Smooth muscle cell (in vitro differentiated cells): Measurements from ENCODE around the gene SRSF6. TPM values are rescaled to one million over a fixed set of nuclear protein-coding genes. Genes with fewer than 3 reads are reported as not detected.

Source experiments
- DNase-seq: peaks from one replicate; lab custom pipeline; 2025; ENCODE audit not compliant: unreplicated experiment; lab: John Stamatoyannopoulos, UW
- H2AFZ ChIP-seq: fragments of 200-600 bp; sonication (generic); 2 replicates; pipeline ENCODE4 v1.6.0; 2016; ENCODE audit warnings: antibody characterized with exemption, low read depth, mild to moderate bottlenecking
- H3F3A ChIP-seq: fragments of 200-600 bp; sonication (generic); 2 replicates; pipeline ENCODE4 v1.6.0; 2017; ENCODE audit warnings: antibody characterized with exemption, low read depth
- H3K27ac ChIP-seq: fragments of 200-600 bp; sonication (generic); 2 replicates; pipeline ENCODE4 v1.5.1; 2016; ENCODE audit warnings: low read depth, mild to moderate bottlenecking
- H3K27me3 ChIP-seq: fragments of 200-600 bp; sonication (generic); 2 replicates; pipeline ENCODE4 v1.6.1; 2016; ENCODE audit warnings: low read depth, mild to moderate bottlenecking
- H3K36me3 ChIP-seq: fragments of 200-600 bp; sonication (generic); 2 replicates; pipeline ENCODE4 v1.5.1; 2016; ENCODE audit warnings: low read depth
- H3K4me1 ChIP-seq: fragments of 200-600 bp; sonication (generic); 2 replicates; pipeline ENCODE4 v1.5.1; 2016; ENCODE audit warnings: low read depth
- H3K4me2 ChIP-seq: fragments of 200-600 bp; sonication (generic); 2 replicates; pipeline ENCODE4 v1.6.0; 2016; ENCODE audit warnings: mild to moderate bottlenecking
- H3K4me3 ChIP-seq: fragments of 200-600 bp; sonication (generic); 2 replicates; pipeline ENCODE4 v1.5.1; 2016; ENCODE audit warnings: mild to moderate bottlenecking
- H3K79me2 ChIP-seq: fragments of 200-600 bp; sonication (generic); 2 replicates; pipeline ENCODE4 v1.6.0; 2016; ENCODE audit warnings: low read depth, mild to moderate bottlenecking
- H3K9ac ChIP-seq: fragments of 200-600 bp; sonication (generic); 2 replicates; pipeline ENCODE4 v1.6.0; 2016; ENCODE audit warnings: low read depth
- H3K9me3 ChIP-seq: fragments of 200-600 bp; sonication (generic); replicated peaks from 2 replicates; pipeline ENCODE4 v1.5.1; 2016; ENCODE audit warnings: low read depth
- H4K20me1 ChIP-seq: fragments of 200-600 bp; sonication (generic); 2 replicates; pipeline ENCODE4 v1.6.0; 2016; ENCODE audit warnings: low read depth
- WGBS: methylation state at CpG from one replicate; pipeline ENCODE4 v1.1.7; 2016; ENCODE audit warnings: low lambda C conversion rate; 5-methylcytosine and 5-hydroxymethylcytosine counted together
- polyA plus RNA-seq: library from polyadenylated mRNA; unstranded; fragments of >200 nt; fragmentation: Nextera tagmentation; extraction: Ambion mirVana; gene quantifications from 2 replicates; pipeline ENCODE4 v1.2.1, GENCODE V29; 2016
- total RNA-seq: library from RNA; depleted of rRNA; stranded (reverse); fragments of >200 nt; gene quantifications from 2 replicates; pipeline ENCODE4 v1.2.3, GENCODE V29; 2014
- TF ChIP-seq, protein P1 (sequence below): fragments of 200-600 bp; sonication (generic); IDR thresholded peaks from 2 replicates; pipeline ENCODE4 v1.5.1; 2017; ENCODE audit warnings: borderline replicate concordance, mild to moderate bottlenecking, antibody characterized with exemption; ENCODE audit not compliant: insufficient read depth, poor library complexity, severe bottlenecking

Gene SRSF6
- total and polyA plus RNA-seq, 2 experiments from 2014 or later, result 25.1 to 85.0 TPM

DNA sequence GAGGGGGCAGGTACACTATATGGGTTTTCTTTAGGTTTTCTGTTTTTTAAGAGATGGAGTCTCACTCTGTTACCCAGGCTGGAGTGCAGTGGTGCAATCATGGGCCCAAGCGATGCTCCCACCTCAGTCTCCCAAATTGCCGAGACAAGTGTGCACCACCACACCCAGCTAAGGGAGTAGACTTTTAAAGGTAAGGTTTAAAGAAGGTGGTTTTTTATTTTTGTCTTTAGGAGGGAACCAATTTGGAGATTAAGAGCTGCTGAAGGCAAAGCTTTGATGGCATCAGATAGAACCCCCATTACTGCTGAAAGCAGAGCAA, 7.9 kb downstream of the SRSF6 start:
- H4K20me1 ChIP-seq, result peaks cover 98% of the 10 kb centered on the region
- H3F3A ChIP-seq, result peaks cover 36% of the 10 kb centered on the region
- peaks cover 23% of the 10 kb centered on the region for H3K36me3 ChIP-seq
- 100% methylated on average over 2 of the region's 2 CpGs for WGBS
- TF ChIP-seq, protein P1, sequence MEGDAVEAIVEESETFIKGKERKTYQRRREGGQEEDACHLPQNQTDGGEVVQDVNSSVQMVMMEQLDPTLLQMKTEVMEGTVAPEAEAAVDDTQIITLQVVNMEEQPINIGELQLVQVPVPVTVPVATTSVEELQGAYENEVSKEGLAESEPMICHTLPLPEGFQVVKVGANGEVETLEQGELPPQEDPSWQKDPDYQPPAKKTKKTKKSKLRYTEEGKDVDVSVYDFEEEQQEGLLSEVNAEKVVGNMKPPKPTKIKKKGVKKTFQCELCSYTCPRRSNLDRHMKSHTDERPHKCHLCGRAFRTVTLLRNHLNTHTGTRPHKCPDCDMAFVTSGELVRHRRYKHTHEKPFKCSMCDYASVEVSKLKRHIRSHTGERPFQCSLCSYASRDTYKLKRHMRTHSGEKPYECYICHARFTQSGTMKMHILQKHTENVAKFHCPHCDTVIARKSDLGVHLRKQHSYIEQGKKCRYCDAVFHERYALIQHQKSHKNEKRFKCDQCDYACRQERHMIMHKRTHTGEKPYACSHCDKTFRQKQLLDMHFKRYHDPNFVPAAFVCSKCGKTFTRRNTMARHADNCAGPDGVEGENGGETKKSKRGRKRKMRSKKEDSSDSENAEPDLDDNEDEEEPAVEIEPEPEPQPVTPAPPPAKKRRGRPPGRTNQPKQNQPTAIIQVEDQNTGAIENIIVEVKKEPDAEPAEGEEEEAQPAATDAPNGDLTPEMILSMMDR, result no peak
- H3K4me3 ChIP-seq, result no peak overlapping the region
- H3K79me2 ChIP-seq, result peaks cover 35% of the 10 kb centered on the region
- peaks cover 4% of the 10 kb centered on the region for H3K4me1 ChIP-seq
- DNase-seq, result no peak
- no peak overlapping the region for H3K27ac ChIP-seq
- no peaks in the 10 kb centered on the region for H3K27me3 ChIP-seq
- H2AFZ ChIP-seq, result no peak overlapping the region
- H3K4me2 ChIP-seq, result no peak overlapping the region
- H3K9ac ChIP-seq, result no peak overlapping the region
- no peaks in the 10 kb centered on the region for H3K9me3 ChIP-seq

- H4K20me1 ChIP-seq, result peaks cover 94% of the 10 kb centered on the region
- no peaks in the 10 kb centered on the region for H3K4me1 ChIP-seq
- H3F3A ChIP-seq, result peaks cover 32% of the 10 kb centered on the region
- H3K27ac ChIP-seq, result no peak overlapping the region
- peaks cover 16% of the 10 kb centered on the region for H3K79me2 ChIP-seq
- TF ChIP-seq, protein P1, result no peak
- no peaks in the 10 kb centered on the region for H3K9me3 ChIP-seq
- H3K27me3 ChIP-seq, result no peaks in the 10 kb centered on the region
- no peak overlapping the region for H3K4me3 ChIP-seq
- WGBS, result 97% methylated on average over 1 of the region's 1 CpG
- no peak overlapping the region for H3K9ac ChIP-seq
- H3K36me3 ChIP-seq, result peaks cover 12% of the 10 kb centered on the region
- H2AFZ ChIP-seq, result no peak overlapping the region
- DNase-seq, result no peak
- no peak overlapping the region for H3K4me2 ChIP-seq
These were observed 9.9 kb downstream of the SRSF6 start for GRCh38 chr20:43467589-43467988.

- WGBS, result 94% methylated on average over 11 of the region's 11 CpGs
- H3K9me3 ChIP-seq, result no peaks in the 10 kb centered on the region
These were observed 15.1 kb downstream of the SRSF6 start for GRCh38 chr20:43472671-43473380.

More at GRCh38 chr20:43472671-43473380, 15.1 kb downstream of the SRSF6 start:
- DNase-seq, result no peak
- TF ChIP-seq, protein P1, result no peak
- no peaks in the 10 kb centered on the region for H3K27me3 ChIP-seq
- no peaks in the 10 kb centered on the region for H3K36me3 ChIP-seq
- no peak overlapping the region for H2AFZ ChIP-seq
- H4K20me1 ChIP-seq, result peaks cover 42% of the 10 kb centered on the region
- H3F3A ChIP-seq, result peaks cover 5% of the 10 kb centered on the region
- no peaks in the 10 kb centered on the region for H3K4me1 ChIP-seq
- H3K79me2 ChIP-seq, result no peaks in the 10 kb centered on the region
- H3K4me2 ChIP-seq, result no peak overlapping the region
- no peak overlapping the region for H3K9ac ChIP-seq
- no peak overlapping the region for H3K27ac ChIP-seq
- no peak overlapping the region for H3K4me3 ChIP-seq
